GM18507 (cell line): ENCODE results near the gene COX4I1.

ENCODE experiments used
- DNase-seq: peaks from one replicate; pipeline ENCODE4 v3.0.0; 2011; ENCODE audit warnings: low read depth; ENCODE audit not compliant: insufficient read length; ENCODE audit errors: extremely low spot score
- FAIRE-seq: peaks from 2 replicates; lab custom pipeline; 2011; peaks lifted over from hg19 to GRCh38; lab: Jason Lieb, UNC

Gene COX4I1

GRCh38 chr16:85799497-85800320 is at the start of gene COX4I1, which contains the start of gene EMC8:
Gene COX4I1 (plus strand): TSS chr16:85799695. CDS start chr16:85801206, 1,511 bp downstream.
Gene EMC8 (minus strand): TSS chr16:85799544. CDS start chr16:85799295, 249 bp downstream.
- peak; percentile 91 for FAIRE-seq
- DNase-seq: peak; percentile 94

DNA sequence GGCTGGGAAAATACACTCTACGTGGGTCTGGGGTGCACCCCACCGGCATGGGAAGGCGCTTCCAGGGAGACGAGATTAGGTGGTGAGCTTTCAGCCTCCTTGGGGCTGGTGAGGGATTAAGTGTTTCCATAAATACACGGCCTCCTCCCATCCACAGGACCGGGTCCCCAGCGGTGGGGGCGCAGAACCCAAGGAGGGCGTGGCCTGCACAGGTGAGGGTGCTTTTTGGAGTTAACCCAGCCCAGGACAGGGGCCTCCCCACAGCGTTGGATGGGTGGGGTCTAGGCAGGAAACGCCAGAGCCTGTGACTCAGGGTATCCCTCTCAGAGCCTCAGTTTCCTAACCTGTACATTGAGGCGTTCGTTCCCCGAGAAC is 49.7 kb upstream of the COX4I1 start:
- no peak for DNase-seq
- FAIRE-seq: no peak

DNA sequence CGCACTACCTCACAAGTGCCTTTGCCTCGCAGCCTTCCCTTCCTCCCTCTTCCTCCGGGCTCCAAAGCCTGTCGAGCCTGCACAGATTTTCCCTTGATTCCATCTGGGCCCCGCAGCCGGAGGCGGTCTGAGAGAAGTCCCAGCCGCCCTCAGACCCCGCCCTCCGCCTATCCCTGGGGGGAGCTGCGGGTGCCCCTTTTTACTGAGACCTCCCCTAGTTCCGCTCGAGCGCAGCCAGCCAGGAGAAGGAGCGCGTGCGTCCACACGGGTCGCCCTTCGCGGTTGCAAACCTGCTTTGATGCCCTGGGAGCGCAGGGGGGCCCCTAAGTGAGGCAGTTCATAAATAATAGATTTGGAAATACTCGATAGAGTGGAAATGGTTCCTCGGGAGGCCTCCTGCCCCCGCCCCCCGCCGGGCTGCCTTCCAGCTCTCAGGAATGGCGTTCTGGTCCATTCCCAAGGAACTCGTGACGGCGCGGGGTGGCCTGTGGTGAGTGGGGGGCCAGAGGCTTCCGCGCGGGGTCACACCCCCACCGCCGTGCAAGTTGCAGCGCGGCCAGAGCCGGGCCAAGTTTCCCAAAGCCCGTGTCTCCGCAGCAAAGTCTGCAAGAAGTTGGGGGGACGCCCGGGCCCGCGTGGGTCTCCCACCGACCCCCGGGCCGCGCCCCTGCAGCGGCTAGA is 49.2 kb upstream of the COX4I1 start:
- no peak for DNase-seq

DNA sequence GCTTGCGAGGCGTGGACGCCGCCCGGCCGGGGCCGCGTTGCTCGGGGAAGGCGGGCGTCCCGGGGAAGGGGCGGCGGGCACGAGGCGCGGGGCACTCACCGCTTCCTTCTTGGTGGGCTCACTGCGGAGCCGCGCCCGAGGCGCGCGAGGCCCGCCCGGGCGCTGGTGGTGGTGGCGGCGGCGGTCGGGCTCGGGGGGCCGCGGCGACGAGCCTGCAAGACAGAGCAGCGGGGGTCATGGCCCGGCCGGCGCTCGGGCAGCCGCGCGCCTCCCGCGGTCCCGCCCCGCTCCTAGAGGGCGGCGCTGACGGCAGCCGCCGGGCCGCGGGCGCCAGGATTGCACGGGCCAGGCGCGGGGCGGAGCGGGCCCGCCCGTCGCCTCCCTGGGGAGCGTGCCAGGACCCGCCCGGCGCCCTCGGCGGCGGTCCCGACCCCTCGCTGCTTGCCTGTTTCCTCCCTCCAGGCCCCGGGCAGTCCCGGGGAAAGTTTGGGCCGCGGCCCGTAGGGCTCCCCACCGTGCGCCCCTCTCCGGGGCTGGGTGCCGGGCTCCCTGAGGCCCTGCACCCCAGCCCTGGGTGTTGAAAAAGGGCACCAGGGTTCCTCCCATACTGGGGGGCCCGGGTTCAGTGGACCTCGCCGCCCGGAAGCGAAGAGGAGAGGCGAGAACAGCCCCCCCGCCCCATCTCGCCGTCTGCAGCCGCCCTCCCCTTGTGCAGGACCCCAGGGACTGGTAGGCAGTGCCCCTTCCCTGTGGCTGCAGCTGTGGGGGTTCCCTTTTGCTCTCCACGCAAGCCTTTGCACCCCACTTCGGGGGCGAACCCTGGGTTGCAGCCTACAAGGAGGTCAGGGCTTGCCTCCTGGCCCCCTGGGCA is 48.4 kb upstream of the COX4I1 start, which contains the start of gene C16orf74:
C16orf74 (minus strand) TSS at position 270 of the 871 bp plus-strand sequence. CDS start 15,879 bp downstream, outside the sequence.
- no peak for DNase-seq
- peak; percentile 24 for FAIRE-seq

More for the DNA sequence above, 49.2 kb upstream of the COX4I1 start:
- peak; percentile 26 for FAIRE-seq

DNA sequence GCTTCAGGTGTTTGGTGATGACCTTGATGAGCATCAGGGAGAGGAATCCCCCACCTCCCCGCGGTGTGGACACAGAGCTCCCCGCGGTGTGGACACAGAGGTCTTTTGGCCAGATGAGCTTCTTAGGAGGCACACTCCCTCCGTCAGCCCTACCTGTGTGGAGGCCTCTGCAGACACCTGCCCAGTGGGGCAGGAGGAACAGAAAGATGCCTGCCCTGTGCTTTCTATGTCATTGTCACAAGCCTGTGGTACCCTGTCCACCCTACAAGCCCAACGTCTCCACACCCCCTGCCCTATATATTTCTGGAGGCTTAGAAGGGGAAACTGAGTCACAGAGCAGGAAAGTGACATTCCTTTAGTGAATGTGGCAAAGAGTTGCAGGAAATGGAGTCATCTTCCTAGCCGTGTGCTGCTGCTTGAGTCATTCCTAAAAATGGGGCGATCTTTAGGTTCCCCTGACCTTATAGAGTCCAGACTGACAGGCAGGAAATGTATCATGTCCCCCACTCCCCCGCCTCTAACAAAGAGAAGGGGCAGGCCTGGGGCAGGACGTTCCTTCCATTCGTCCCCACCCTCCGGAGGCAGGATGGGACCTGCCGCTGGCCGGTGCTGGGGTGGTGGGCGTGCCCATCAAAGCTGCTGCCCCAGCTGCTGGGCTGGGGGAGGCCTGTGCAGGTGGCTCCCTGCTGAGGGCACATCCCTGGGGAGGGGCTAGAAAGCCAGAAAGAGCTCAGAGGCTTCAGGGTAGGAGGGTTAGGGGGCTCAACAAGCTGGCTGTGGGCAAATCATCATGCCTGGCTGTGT is 47.6 kb upstream of the COX4I1 start:
- DNase-seq (no peak), FAIRE-seq (peak; percentile 35)

DNA sequence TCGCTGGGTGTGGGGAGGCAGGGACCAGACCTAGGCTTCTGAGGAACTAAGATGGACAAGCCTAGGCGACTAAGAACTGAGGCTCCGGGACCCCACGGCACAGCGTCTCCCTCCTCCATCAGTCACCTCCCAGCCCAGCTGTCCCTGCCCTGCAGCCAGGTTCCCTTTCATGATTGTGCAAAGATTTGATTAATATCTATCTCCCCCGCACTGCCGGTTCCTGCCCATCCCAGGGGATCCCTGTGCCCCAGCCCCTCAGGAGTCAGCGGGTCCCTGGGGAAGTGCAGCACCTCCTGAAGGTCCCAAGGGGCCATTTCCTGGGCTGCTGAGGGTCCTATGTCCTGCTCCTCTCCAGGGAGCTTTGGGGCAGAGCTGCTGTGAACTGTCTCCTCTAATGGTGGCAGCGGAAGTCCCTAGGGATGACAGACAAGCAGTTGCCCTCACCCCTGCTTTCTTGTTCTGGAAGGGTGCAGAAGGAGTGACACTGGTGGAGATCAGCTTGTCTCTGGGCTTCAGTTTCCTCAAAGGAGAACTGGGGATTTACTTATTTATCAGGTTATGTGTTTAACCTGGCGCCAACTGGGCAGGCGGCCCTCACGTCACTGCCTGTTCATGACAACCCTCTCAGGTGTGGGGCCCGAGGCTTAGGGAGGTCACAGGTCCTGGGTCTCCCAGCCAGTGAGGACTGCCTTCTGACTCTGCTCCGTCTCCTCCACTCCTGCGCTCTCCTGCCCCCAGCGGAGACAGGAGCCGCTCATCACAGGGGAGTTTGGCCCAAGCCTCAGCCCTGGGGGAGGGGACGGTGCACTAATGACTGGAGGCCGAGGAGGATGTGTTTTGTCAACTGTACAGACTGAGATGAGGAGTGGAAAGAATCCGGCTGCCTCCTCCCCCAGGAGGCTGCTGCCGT is 46.7 kb upstream of the COX4I1 start:
- FAIRE-seq (no peak), DNase-seq (no peak)

GRCh38 chr16:85753559-85753958 is 45.9 kb upstream of the COX4I1 start:
- DNase-seq: no peak
- no peak for FAIRE-seq

DNA sequence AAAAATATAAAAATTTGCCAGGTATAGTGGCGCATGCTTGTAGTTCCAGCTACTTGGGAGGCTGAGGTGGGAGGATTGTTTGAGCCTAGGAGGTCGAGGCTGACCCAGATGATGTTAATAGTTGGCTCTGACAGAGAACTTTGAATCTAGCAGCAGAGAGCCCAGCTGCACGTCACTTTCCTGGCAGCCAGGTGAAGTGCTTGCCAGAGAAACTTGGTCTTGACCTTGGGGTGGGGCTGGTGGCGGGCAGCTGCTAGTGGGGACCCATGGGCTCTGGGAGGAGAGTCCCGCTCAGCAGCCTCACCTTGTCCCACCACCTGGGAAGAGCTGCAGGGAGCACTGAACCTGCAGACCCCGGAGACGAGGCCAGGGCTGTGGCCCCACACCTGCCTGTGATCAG is 45.5 kb upstream of the COX4I1 start:
- DNase-seq (no peak), FAIRE-seq (no peak)

DNA sequence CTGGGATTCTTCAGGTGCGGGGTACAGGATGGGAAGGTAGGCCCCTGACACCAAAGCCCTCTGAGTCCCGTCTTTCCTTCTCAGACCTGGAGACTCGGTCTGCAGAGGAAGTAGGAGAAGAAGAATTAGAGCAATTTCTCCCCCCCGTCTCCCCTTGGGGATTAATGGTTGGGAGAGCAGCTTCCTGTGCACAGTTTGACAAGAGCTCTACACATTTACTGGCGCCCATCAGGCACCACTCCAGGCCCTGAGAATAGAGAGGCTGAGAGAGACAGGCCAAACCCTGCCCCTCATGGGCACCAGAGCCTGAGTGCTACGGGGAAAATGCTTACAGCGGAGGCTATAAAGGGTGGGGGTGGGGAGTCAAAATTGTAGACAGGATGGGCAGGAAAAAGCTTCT is 45.1 kb upstream of the COX4I1 start:
- DNase-seq: no peak
- peak; percentile 72 for FAIRE-seq

DNA sequence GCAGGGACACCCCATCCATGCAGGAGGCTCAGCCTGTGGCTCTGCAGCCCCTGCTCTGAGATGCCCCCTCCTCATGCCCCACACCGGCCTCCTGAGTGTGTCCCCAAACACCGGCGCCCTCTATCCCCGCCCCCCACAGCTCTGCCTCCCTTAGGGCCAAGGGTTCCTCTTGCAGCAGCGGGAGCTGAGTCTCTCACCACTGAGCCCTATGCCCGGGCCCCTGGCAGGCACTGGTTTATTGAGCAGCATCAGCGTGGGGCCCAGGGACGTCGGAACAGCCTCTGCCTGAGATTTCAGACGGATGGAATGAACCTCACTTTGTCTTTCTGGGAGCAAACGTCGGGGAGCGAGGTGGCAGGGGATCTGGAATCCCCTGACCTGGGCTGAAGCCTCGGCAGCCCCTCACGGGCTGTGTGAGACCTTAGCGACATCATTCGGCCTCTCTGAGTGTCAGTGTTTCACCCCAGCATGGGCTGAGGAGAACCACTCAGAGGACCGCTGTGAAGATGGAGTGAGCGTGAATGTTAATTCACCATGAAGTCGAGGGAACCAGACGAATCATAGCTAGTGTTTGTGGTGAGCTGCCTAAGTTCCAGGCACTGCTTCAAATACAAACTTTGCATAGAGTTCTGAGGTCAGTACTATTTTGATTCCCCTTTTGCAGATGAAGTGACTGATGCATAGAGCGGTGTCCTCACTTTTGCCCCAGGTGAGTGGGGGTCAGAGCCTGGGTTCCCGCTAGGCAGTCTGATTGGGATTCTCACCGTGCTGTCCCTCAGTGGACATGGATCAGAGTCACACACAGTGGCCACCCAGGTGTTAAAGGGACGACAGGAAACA is 43.3 kb upstream of the COX4I1 start:
- DNase-seq (no peak), FAIRE-seq (peak; percentile 88)

GRCh38 chr16:85757341-85757822 is 42.1 kb upstream of the COX4I1 start:
- no peak for DNase-seq

DNA sequence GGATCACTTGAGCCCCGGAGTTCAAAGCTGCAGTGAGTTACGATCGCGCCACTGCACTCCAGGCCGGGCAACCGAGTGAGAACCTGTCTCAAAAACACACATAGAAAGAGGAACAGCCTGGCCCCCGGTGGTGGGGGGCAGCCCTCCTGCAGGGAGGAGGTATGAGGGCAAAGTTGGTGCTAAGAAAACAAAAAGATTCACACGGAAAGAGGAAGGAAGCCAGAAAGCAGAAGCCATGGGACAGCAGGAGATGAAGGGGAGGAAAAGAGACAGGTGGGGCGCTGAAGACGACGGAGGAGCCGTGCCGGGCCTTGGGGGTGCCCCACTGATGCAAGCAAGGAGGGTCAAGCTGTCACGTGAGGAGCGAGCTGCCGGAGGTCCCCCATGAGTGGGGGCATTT is 40.4 kb upstream of the COX4I1 start:
- DNase-seq (no peak), FAIRE-seq (peak; percentile 50)

More at GRCh38 chr16:85757341-85757822, 42.1 kb upstream of the COX4I1 start:
- FAIRE-seq: peak; percentile 85

DNA sequence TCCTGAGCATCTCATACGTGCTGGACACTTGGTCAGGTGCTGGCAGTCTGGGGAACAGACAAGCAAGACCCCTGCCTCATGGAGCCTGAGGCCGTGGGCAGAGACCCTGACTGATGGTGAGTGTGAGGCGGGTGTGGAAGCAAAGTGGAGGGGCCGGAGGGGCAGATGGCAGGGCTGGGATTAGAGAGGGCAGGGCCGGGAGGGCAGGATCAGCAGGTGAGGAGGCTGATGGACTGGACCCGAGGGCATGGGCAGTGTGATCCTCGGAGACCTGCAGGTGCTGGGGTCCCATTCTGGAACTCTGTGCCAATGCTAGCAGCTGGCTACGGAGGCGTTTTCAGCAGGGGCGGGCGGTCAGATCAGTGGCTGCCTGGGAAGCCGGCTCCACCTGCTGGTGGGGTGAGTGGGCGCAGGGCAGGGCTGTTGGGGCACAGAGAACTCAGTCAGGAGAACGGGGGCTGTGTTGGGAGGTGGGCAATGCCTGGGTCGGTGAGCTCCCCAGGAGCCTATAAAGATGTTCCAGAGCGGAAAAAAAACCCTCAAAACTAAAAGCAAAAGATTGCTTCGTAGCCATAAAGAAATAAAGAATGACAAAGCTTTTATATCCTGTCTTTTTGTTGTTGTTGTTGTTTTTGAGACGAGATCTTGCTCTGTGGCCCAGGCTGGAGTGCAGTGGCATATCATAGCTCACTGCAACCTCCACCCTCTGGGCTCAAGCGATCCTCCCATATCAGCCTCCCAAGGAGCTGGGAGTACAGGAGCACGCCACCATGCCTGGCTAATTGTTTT is 39.7 kb upstream of the COX4I1 start:
- FAIRE-seq: no peak
- no peak for DNase-seq

DNA sequence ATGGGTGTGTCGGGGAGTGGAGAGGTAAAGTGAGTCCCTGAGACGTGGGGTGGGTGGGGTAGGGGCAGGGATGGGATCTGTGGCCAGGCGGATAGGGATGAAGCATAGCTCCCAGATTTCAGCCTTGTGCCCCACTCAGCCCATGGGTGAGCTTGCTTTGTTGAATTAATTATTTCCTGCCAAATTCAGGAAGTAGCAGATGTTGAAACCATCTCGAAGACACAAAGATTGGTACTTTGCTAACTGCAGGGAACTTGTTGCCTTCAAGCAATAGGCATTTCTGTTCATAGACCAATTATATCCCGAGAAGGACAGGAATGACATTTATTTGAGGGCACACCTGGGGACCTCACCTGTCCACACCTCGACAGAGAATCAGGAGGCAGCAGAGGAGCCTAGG is 37.6 kb upstream of the COX4I1 start:
- FAIRE-seq: no peak
- DNase-seq: no peak

DNA sequence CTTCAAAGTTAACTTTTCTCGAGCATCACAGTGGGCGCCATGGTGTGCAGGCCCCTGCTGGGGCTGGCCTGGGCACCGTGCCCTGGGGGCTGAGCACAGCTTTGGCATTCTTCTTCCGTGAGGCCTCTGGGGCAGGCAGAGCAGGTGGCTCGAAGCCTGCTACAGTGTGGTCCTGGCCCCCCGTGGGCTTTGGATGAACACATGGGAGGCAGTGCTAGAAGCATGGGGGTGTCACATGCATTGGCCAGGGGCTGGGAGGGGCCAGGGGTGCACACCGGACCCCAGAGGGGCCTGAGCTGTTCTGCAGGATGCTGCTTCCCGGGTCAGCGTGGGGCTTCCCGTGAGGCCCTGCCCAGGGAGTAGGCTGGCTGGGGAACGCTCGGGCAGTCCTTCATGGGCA is 36.5 kb upstream of the COX4I1 start:
- FAIRE-seq (no peak), DNase-seq (no peak)

- FAIRE-seq (no peak), DNase-seq (no peak)
Measured at GRCh38 chr16:85763616-85764015, 35.9 kb upstream of the COX4I1 start.
